Measurements from ENCODE around the gene MMP25.
A peak's percentile ranks its signal among the peaks of the same experiment; 100 is the strongest.

MMP25 gene

DNA sequence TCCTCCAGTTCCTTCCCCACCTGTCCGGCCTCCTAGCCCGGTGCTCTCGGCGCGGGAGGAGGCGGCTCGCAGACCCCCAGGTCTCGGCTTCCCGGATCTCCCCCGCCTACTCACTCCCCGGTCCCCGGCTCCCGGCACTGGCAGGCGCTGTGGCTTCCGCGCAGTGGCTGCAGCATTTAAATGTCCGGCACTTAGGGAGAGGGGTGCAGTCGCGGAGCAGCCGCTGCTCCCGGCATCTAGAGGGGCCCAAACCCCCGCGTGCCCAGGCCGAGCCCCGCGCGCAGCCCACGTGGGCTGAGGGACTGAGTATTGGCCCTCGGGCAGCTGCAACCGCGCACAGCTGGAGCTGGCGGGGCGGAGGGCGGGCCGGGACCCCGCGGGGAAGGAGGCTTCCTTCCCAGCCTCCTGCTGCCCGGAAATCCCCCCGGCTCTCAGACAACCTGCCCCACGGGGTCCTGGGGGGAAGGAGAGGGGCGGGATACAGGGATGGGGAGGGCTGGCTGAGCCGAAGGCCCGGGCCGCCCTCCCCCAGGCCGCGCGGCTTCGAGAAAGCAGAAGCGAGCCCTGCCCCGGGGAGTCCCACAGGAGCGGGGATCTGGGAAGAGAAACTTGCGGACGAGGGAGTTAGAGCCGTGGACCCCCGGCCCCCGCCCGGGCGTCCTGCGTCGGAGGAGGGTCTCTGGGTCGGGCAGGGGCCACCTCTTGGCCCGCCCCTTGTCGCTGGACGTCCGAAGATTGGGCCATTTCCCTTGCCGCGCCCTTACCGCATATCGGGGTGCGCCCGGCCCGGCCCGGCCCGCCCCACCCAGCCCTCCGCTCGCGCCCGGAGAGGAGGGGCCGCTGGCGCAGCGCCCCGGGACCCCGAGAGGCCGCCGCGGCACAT lies at the start of gene MMP25:
Gene MMP25, plus strand, starts transcription at position 804 of the 883 bp plus-strand sequence. CDS start 357 bp downstream, outside the sequence.
- no peak for DNase-seq
- intact Hi-C loops (cut with DNase I), result no loop called here

DNA sequence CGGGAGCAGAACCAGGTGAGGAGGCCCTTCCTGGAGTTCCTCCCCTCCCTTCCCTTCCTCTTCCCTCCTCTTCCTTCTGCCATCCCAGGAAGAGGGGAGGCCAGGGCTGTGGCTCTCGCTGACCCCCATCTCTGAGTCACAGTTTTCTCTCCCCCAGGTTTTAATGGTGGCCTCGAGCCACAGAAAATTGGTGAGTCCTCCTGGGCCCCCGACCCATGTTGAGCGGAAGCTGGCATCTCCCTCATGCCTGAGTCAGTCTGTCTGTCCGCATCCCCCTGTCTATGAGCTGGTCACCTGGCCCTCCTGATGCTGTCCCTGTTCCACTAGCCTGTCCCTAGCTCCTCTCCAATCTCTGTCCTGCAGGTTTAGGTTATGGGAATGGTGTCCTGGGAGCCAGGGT lies 46.4 kb upstream of the MMP25 start:
- intact Hi-C loops (cut with DNase I), result no loop called here
- no peak for DNase-seq

GRCh38 chr16:3000540-3000939 lies 45.8 kb upstream of the MMP25 start:
- no peak for DNase-seq
- intact Hi-C loops (cut with DNase I), result no loop called here

GRCh38 chr16:3001316-3001715 lies 45.0 kb upstream of the MMP25 start:
- intact Hi-C loops (cut with DNase I), result no loop called here
- no peak for DNase-seq

GRCh38 chr16:3003582-3004270 lies 42.6 kb upstream of the MMP25 start:
- intact Hi-C loops (cut with DNase I), result loop anchor here (2.0 kb wide), 1 partner anchor 19 kb away; the partner anchor contains the start of gene HCFC1R1
- peak; percentile 92 to 99 (median 98) for DNase-seq

- intact Hi-C loops (cut with DNase I), result loop anchor here (2.0 kb wide), 1 partner anchor 18 kb away; the partner anchor contains the start of gene HCFC1R1
- DNase-seq, result peak in 2 of 42 donors; percentile 25 to 34
Observed at GRCh38 chr16:3004319-3004718, 42.0 kb upstream of the MMP25 start.

GRCh38 chr16:3004781-3005284 lies 41.5 kb upstream of the MMP25 start:
- intact Hi-C loops (cut with DNase I), result loop anchor here (2.0 kb wide), 1 partner anchor 18 kb away; the partner anchor contains the start of gene HCFC1R1
- DNase-seq, result no peak

DNA sequence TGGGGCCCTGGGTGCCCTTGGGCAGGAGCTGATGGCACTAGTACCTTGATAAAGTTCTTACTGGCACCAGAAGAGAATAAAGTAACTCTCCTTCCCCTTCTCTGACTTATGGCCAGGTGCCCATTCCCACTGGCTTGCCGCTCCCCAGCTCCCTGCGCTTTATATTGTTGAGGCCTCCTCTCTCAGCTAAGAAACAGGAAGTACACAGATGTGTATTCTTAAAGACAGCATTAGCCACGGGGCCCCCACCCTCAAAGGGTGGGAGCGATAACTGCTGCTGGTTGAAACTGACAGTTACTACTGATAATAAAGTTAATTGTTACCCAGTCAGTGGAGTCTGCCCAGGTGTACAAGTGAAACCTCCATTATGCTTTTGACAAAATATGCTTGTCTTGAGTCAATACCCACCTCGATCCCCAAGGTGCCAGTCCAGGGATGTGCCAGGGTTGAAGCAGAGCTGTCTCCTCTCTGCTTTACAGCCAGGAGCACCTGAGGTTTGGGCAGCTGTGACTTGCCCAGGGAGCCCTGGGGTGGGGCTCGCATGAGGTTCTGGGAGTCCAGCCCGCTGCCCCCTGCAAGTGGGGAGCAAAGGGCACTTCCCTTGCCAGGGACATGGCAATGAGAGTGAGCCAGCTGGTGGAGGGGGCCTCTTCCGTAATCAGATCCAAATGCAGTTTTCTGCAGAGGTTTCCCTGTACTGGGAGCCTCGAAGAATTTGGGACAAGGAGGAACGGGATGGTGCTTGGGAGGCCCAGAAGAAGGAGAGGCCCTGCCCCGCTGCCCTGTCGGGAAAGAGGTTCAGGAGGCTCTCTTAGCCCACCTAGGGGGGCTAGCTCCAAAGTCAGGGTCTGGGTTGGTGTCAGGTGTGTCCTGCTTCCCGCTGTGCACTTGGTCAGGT lies 39.1 kb upstream of the MMP25 start:
- DNase-seq, result no peak
- intact Hi-C loops (cut with DNase I), result no loop called here

DNA sequence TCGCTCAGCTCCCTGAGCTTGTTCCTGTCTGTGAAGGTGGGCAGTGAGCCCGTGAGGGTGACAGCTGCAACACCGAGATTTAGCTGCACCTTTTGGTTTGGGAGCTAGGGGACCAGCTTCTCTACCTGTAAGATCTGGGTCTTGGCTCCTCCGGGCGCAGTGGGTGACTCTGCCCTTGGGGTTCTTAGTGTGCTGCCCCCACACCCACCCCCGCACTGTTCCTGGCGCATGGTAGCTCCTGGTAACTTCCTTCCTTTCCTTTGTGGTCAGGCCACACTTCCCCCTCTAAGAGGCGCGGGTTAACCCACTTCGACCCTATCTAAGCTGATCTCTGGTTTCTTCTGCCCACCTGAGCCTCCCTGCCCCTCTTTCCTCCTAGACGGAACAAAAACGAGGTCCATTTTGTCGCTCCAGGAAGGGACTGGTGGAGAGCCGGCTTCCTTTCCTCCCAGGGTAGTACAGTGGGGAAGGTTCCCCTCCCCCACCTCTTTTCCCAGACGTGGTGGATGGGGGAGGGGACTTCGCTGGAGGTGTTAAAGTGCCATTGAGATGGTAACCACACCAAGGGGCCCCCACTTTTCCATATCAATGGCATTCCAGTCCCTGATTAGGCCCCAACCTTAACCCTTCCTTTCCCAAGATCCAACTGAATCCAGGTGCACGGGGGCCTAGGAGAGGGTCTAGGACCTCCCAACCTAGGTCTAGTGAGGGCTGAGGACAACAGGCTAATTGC lies 38.2 kb upstream of the MMP25 start:
- intact Hi-C loops (cut with DNase I), result no loop called here
- DNase-seq, result peak in 7 of 42 donors; percentile 14 to 51 (median 42)

DNA sequence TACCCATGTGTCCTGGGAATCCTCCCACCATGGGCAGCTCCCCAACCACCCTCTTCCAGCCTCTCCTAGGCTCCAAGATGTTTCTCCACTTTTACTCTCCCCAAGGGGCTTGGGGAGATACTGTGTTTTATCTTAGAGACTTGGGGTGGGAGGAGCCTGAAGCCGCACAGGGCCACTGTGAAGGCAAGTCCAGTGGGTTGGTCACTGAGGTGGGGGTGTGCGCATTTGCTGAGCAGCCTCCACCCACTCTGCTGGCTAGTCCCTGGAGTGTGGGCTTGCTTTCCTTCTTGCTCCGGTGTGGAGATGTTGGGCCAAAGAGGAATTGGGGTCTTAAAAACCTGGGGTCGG lies 37.7 kb upstream of the MMP25 start:
- DNase-seq, result no peak
- intact Hi-C loops (cut with DNase I), result no loop called here

- DNase-seq, result no peak
- intact Hi-C loops (cut with DNase I), result no loop called here
Observed at GRCh38 chr16:3009568-3010390, 36.6 kb upstream of the MMP25 start.

DNA sequence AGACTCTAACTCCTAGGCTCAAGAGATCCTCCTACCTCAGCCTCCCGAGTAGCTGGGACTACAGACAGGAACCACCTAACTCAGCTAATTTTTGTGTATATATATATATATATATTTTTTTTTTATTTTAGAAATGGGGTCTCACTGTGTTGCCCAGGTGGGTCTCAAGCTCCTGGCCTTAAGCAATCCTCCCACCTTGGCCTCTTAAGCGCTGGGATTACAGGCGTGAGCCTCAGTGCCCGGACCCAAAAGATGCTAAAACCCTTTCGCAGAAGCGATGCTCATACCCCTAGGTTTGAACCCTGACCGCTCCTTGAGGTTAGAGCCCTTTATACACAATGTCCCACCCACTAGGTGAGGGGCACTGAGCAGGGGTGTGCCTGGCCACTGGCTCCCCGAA lies 35.9 kb upstream of the MMP25 start:
- DNase-seq, result no peak
- intact Hi-C loops (cut with DNase I), result no loop called here

DNA sequence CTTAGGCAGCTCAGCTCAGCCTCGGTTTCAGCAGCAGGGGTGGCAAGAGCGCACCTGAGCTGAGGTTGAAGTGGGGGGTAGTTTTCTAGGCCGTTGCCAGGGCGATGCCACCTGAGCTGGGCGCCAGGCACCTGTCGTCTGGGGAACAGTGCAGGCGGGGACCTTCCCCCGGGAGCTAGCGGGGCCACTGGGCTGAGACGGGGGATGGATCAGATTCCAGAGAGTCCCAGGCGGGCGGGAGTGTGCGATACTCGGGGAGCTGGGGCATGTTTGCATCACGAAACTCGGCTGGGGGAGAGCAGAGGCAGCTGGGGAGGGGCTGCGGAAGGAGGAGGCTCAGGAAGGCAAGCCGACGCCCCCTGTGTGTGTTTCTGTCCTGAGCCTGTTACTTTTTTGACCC lies 34.1 kb upstream of the MMP25 start:
- DNase-seq, result peak in 36 of 42 donors; percentile 17 to 83 (median 60)
- intact Hi-C loops (cut with DNase I), result no loop called here

GRCh38 chr16:3012828-3013420 lies 33.4 kb upstream of the MMP25 start, which contains the start of gene CLDN9:
Gene CLDN9 (plus strand): TSS chr16:3012923. CDS start chr16:3013363, 440 bp downstream.
- DNase-seq, result peak in 20 of 42 donors; percentile 23 to 64 (median 47)
- intact Hi-C loops (cut with DNase I), result no loop called here

DNA sequence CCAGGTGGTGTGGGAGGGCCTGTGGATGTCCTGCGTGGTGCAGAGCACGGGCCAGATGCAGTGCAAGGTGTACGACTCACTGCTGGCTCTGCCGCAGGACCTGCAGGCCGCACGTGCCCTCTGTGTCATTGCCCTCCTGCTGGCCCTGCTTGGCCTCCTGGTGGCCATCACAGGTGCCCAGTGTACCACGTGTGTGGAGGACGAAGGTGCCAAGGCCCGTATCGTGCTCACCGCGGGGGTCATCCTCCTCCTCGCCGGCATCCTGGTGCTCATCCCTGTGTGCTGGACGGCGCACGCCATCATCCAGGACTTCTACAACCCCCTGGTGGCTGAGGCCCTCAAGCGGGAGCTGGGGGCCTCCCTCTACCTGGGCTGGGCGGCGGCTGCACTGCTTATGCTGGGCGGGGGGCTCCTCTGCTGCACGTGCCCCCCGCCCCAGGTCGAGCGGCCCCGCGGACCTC lies 32.8 kb upstream of the MMP25 start:
- intact Hi-C loops (cut with DNase I), result no loop called here
- DNase-seq, result no peak

- intact Hi-C loops (cut with DNase I), result no loop called here
- no peak for DNase-seq
Observed at GRCh38 chr16:3013998-3014690, 32.2 kb upstream of the MMP25 start.

All from head of caudate nucleus (tissue), 42 donors.